Loucy (cell line): Measurements from ENCODE around the gene KCNQ2.

Experiments
- EZH2phosphoT487 ChIP-seq: fragments of 200-600 bp; IDR thresholded peaks from 2 replicates; pipeline ENCODE4 v1.6.1; 2018; ENCODE audit warnings: antibody characterized with exemption, mild to moderate bottlenecking, moderate library complexity, borderline replicate concordance
- TF ChIP-seq, protein P1 (sequence below): fragments of 200-600 bp; sonication (generic); conservative IDR thresholded peaks from 2 replicates; pipeline ENCODE4 v1.5.1; 2014; ENCODE audit warnings: mild to moderate bottlenecking, antibody characterized with exemption, low read length

GRCh38 chr20:63397946-63398450 lies 74.5 kb downstream of the KCNQ2 start:
- TF ChIP-seq, protein P1, sequence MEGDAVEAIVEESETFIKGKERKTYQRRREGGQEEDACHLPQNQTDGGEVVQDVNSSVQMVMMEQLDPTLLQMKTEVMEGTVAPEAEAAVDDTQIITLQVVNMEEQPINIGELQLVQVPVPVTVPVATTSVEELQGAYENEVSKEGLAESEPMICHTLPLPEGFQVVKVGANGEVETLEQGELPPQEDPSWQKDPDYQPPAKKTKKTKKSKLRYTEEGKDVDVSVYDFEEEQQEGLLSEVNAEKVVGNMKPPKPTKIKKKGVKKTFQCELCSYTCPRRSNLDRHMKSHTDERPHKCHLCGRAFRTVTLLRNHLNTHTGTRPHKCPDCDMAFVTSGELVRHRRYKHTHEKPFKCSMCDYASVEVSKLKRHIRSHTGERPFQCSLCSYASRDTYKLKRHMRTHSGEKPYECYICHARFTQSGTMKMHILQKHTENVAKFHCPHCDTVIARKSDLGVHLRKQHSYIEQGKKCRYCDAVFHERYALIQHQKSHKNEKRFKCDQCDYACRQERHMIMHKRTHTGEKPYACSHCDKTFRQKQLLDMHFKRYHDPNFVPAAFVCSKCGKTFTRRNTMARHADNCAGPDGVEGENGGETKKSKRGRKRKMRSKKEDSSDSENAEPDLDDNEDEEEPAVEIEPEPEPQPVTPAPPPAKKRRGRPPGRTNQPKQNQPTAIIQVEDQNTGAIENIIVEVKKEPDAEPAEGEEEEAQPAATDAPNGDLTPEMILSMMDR, result no peak
- no peak for TF ChIP-seq EZH2phosphoT487
